Hepatocyte (in vitro differentiated cells): ENCODE data around the gene FOXE3. TPM values are rescaled to one million over a fixed set of nuclear protein-coding genes. Genes with fewer than 3 reads are reported as not detected.
"Not testable (repeated sequence)": the region's sequence is repeated elsewhere in the genome, so short reads cannot be mapped to it uniquely, and the experiment has no call there.

Source experiments
- DNase-seq: peaks from one replicate; pipeline ENCODE4 v3.0.0-alpha.2; 2016; ENCODE audit warnings: low spot score
- H2AFZ ChIP-seq: fragments of 200-600 bp; sonication (generic); 2 replicates; pipeline ENCODE4 v1.6.0; 2016; ENCODE audit warnings: antibody characterized with exemption, mild to moderate bottlenecking
- H3K27ac ChIP-seq: fragments of 200-600 bp; sonication (generic); 2 replicates; pipeline ENCODE4 v1.5.1; 2016; ENCODE audit warnings: mild to moderate bottlenecking
- H3K27me3 ChIP-seq: fragments of 200-600 bp; sonication (generic); 2 replicates; pipeline ENCODE4 v1.6.1; 2016
- H3K36me3 ChIP-seq: fragments of 200-600 bp; sonication (generic); replicated peaks from 2 replicates; pipeline ENCODE4 v1.5.1; 2016; ENCODE audit warnings: low read depth; ENCODE audit not compliant: insufficient read depth
- H3K4me1 ChIP-seq: fragments of 200-600 bp; sonication (generic); 2 replicates; pipeline ENCODE4 v1.5.1; 2016; ENCODE audit warnings: mild to moderate bottlenecking, moderate library complexity; ENCODE audit not compliant: insufficient read depth
- H3K4me2 ChIP-seq: fragments of 200-600 bp; sonication (generic); 2 replicates; pipeline ENCODE4 v1.6.0; 2016
- H3K4me3 ChIP-seq: fragments of 200-600 bp; sonication (generic); 2 replicates; pipeline ENCODE4 v1.5.1; 2016; ENCODE audit warnings: mild to moderate bottlenecking
- H3K79me2 ChIP-seq: fragments of 200-600 bp; sonication (generic); 2 replicates; pipeline ENCODE4 v1.6.0; 2017; ENCODE audit warnings: mild to moderate bottlenecking
- H3K9me2 ChIP-seq: fragments of 200-600 bp; sonication (generic); replicated peaks from 2 replicates; pipeline ENCODE4 v1.6.0; 2017; ENCODE audit warnings: mild to moderate bottlenecking; ENCODE audit not compliant: insufficient read depth
- H3K9me3 ChIP-seq: fragments of 200-600 bp; sonication (generic); 2 replicates; pipeline ENCODE4 v1.5.1; 2016; ENCODE audit warnings: low read depth, mild to moderate bottlenecking
- H4K20me1 ChIP-seq: fragments of 200-600 bp; sonication (generic); 2 replicates; pipeline ENCODE4 v1.6.0; 2016; ENCODE audit warnings: mild to moderate bottlenecking; ENCODE audit not compliant: insufficient read depth, poor library complexity, severe bottlenecking
- EZH2 ChIP-seq: fragments of 200-600 bp; sonication (generic); IDR thresholded peaks from 2 replicates; pipeline ENCODE4 v1.6.1; 2016; ENCODE audit warnings: antibody characterized with exemption, mild to moderate bottlenecking, borderline replicate concordance
- EZH2phosphoT487 ChIP-seq: fragments of 200-600 bp; sonication (generic); IDR thresholded peaks from one replicate; pipeline ENCODE4 v1.6.1; 2018; ENCODE audit warnings: antibody characterized with exemption, mild to moderate bottlenecking, low read depth, moderate library complexity; ENCODE audit not compliant: unreplicated experiment, severe bottlenecking
- WGBS: methylation state at CpG from one replicate; pipeline ENCODE4 v1.1.6; 2016; ENCODE audit warnings: low lambda C conversion rate; ENCODE audit errors: missing lambda C conversion rate; 5-methylcytosine and 5-hydroxymethylcytosine counted together
- polyA plus RNA-seq: library from polyadenylated mRNA; unstranded; fragments of >200 nt; fragmentation: Nextera tagmentation; extraction: Ambion mirVana; gene quantifications from 2 replicates; pipeline ENCODE4 v1.2.1, GENCODE V29; 2016
- total RNA-seq: library from RNA; depleted of rRNA; stranded (reverse); fragments of >200 nt; gene quantifications from 2 replicates; pipeline ENCODE4 v1.2.3, GENCODE V29; 2014
- TF ChIP-seq, protein P1 (sequence below): fragments of 200-600 bp; sonication (generic); IDR thresholded peaks from 2 replicates; pipeline ENCODE4 v1.5.1; 2016; ENCODE audit warnings: antibody characterized with exemption, mild to moderate bottlenecking; ENCODE audit not compliant: poor library complexity

The FOXE3 gene
- total and polyA plus RNA-seq, 2 experiments from 2014 or later = not detected

DNA sequence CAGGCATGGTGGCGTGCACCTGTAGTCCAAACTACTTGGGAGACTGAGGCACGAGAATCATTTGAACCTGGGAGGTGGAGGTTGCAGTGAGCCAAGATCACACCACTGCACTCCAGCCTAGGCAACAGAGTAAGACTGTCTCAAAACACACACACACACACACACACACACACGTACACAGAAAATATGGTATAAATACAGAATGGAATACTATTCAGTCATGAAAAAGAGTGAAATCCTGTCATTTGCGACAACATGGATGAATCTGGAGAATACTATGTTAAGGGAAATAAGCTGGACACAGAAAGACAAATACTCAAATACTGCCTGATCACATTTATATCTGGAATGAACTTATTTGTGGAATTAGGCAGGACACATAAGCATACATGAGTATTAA lies 40.2 kb downstream of the FOXE3 start:
- Histone ChIP-seq H3K4me1 (no peaks in the 10 kb centered on the region), H3K36me3 (no peaks in the 10 kb centered on the region), H3K9me3 (no peaks in the 10 kb centered on the region), H2AFZ (no peak overlapping the region), H4K20me1 (no peaks in the 10 kb centered on the region), H3K4me2 (no peak overlapping the region), H3K27me3 (peaks cover 46% of the 10 kb centered on the region), H3K27ac (no peak overlapping the region), H3K9me2 (no peaks in the 10 kb centered on the region), H3K4me3 (no peak overlapping the region), H3K79me2 (no peaks in the 10 kb centered on the region)
- TF ChIP-seq EZH2 = no peak
- TF ChIP-seq EZH2phosphoT487 = no peak
- TF ChIP-seq, protein P1, sequence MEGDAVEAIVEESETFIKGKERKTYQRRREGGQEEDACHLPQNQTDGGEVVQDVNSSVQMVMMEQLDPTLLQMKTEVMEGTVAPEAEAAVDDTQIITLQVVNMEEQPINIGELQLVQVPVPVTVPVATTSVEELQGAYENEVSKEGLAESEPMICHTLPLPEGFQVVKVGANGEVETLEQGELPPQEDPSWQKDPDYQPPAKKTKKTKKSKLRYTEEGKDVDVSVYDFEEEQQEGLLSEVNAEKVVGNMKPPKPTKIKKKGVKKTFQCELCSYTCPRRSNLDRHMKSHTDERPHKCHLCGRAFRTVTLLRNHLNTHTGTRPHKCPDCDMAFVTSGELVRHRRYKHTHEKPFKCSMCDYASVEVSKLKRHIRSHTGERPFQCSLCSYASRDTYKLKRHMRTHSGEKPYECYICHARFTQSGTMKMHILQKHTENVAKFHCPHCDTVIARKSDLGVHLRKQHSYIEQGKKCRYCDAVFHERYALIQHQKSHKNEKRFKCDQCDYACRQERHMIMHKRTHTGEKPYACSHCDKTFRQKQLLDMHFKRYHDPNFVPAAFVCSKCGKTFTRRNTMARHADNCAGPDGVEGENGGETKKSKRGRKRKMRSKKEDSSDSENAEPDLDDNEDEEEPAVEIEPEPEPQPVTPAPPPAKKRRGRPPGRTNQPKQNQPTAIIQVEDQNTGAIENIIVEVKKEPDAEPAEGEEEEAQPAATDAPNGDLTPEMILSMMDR = no peak
- 85% methylated on average over 4 of the region's 4 CpGs for WGBS
- no peak for DNase-seq

DNA sequence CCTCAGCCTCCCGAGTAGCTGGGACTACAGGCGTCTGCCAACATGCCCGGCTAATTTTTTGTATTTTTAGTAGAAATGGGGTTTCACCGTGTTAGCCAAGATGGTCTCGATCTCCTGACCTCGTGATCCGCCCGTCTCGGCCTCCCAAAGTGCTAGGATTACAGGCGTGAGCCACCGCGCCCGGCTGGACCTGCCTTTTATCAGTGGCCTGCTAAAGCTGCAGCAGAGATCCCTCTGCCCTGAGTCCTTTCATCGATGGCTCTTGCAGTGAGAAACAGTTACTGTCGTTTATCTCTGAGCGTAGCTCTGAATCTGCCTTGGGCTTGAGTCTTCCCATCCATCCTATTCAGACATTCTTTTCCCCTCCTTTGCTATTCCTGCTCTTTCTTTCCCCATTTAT lies 41.5 kb downstream of the FOXE3 start:
- DNase-seq, H3K27ac ChIP-seq, H2AFZ ChIP-seq, H3K79me2 ChIP-seq, H3K4me1 ChIP-seq, H3K4me2 ChIP-seq, H3K9me3 ChIP-seq, H3K9me2 ChIP-seq, H3K4me3 ChIP-seq, H4K20me1 ChIP-seq, H3K36me3 ChIP-seq: not testable (repeated sequence)
- H3K27me3 ChIP-seq = peaks cover 46% of the 10 kb centered on the region
- 89% methylated on average over 15 of the region's 16 CpGs for WGBS

GRCh38 chr1:47459253-47459788 lies 43.2 kb downstream of the FOXE3 start:
- H3K9me2 ChIP-seq = no peaks in the 10 kb centered on the region
- H4K20me1 ChIP-seq = no peaks in the 10 kb centered on the region
- H3K79me2 ChIP-seq = no peaks in the 10 kb centered on the region
- no peaks in the 10 kb centered on the region for H3K4me1 ChIP-seq
- no peak for DNase-seq
- no peaks in the 10 kb centered on the region for H3K9me3 ChIP-seq
- no peaks in the 10 kb centered on the region for H3K36me3 ChIP-seq
- no peak overlapping the region for H3K4me3 ChIP-seq
- no peak overlapping the region for H3K4me2 ChIP-seq
- 54% methylated on average over 11 of the region's 11 CpGs for WGBS
- H3K27me3 ChIP-seq = peaks cover 42% of the 10 kb centered on the region
- TF ChIP-seq, protein P1 = no peak
- no peak for TF ChIP-seq EZH2
- no peak for TF ChIP-seq EZH2phosphoT487
- H2AFZ ChIP-seq = no peak overlapping the region
- H3K27ac ChIP-seq = no peak overlapping the region

DNA sequence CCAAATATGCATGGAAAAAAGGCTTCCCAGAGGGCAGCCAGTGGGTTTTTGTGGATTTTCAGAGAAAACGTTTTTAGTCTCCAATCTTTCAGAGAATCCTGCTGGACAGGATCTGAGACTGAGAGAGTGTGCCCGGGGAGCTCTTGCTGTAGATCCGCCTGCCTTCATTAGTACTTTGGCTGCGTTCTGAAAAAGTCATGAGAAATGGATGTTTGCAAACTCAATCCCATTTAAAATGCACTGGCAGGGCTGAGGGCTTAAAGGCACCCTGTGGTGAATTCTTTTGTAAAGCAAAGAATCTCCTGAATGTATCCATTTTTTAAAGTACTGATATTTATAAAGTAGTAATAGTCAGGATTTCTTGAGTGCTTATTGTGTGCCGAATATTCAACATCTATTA lies 44.0 kb downstream of the FOXE3 start:
- WGBS = 30% methylated on average over 5 of the region's 5 CpGs
- Histone ChIP-seq H3K36me3 (no peaks in the 10 kb centered on the region), H2AFZ (no peak overlapping the region)

More for the DNA sequence above, 44.0 kb downstream of the FOXE3 start:
- TF ChIP-seq, protein P1 = no peak
- no peak for TF ChIP-seq EZH2
- TF ChIP-seq EZH2phosphoT487 = no peak
- Histone ChIP-seq H3K9me3 (no peaks in the 10 kb centered on the region), H3K27me3 (peaks cover 42% of the 10 kb centered on the region), H3K4me3 (no peak overlapping the region), H3K27ac (no peak overlapping the region), H3K4me1 (no peaks in the 10 kb centered on the region), H3K79me2 (no peaks in the 10 kb centered on the region), H3K9me2 (no peaks in the 10 kb centered on the region), H3K4me2 (no peak overlapping the region), H4K20me1 (no peaks in the 10 kb centered on the region)
- no peak for DNase-seq
